HepG2 (cell line): ENCODE measurements around the gene GATM. TPM values are rescaled to one million over a fixed set of nuclear protein-coding genes. Genes with fewer than 3 reads are reported as not detected.
A peak's percentile ranks its signal among the peaks of the same experiment; 100 is the strongest.

Experiments used
- BHLHE40 ChIP-seq: IDR thresholded peaks from 2 replicates; pipeline ENCODE4 v1.6.1; 2011; ENCODE audit warnings: low read length, improper control_type of control experiment
- E2F2 ChIP-seq: sonication (generic); formaldehyde crosslinking; IDR thresholded peaks from 2 replicates; pipeline ENCODE4 v1.4.0; 2020; ENCODE audit warnings: missing genetic modification reagents, borderline replicate concordance
- HDAC2 ChIP-seq: sonication (generic); formaldehyde crosslinking; IDR thresholded peaks from 2 replicates; pipeline ENCODE4 v1.4.0; 2020; ENCODE audit warnings: missing genetic modification reagents
- MIXL1 ChIP-seq: IDR thresholded peaks from 2 replicates; pipeline ENCODE4 v1.6.1; 2016
- NCOA2 ChIP-seq: sonication (generic); formaldehyde crosslinking; IDR thresholded peaks from 2 replicates; pipeline ENCODE4 v1.8.0; 2022; ENCODE audit warnings: inconsistent platforms
- NFATC3 ChIP-seq: sonication (generic); formaldehyde crosslinking; IDR thresholded peaks from 2 replicates; pipeline ENCODE4 v1.5.1; 2020; ENCODE audit warnings: mild to moderate bottlenecking, missing genetic modification reagents
- NFKBIZ ChIP-seq: IDR thresholded peaks from 2 replicates; pipeline ENCODE4 v1.6.1; 2018; ENCODE audit warnings: missing genetic modification reagents, missing compliant biosample characterization
- RELA ChIP-seq: sonication (generic); formaldehyde crosslinking; IDR thresholded peaks from 2 replicates; pipeline ENCODE4 v1.4.0; 2020; ENCODE audit warnings: missing genetic modification reagents
- ZNF142 ChIP-seq: sonication (generic); formaldehyde crosslinking; IDR thresholded peaks from 2 replicates; pipeline ENCODE4 v1.4.0; 2020; ENCODE audit warnings: missing genetic modification reagents
- ZNF616 ChIP-seq: sonication (generic); formaldehyde crosslinking; IDR thresholded peaks from 2 replicates; pipeline ENCODE4 v1.5.0; 2020; ENCODE audit warnings: low read depth, mild to moderate bottlenecking, missing genetic modification reagents
- ZNF788 ChIP-seq: sonication (generic); formaldehyde crosslinking; IDR thresholded peaks from 2 replicates; pipeline ENCODE4 v1.5.0; 2020; ENCODE audit warnings: mild to moderate bottlenecking, missing genetic modification reagents, borderline replicate concordance
- polyA plus RNA-seq, 8 experiments: library from polyadenylated mRNA; depleted of rRNA in 3 of 8; stranded (reverse) in 7 of 8; unstranded in 1 of 8; fragments of >200 nt; fragmentation: Illumina TruSeq in 4 of 8; extraction: Trizol in 4 of 8; gene quantifications; 2 replicates each; pipeline versions ENCODE4 v1.2.1 to v1.2.3, GENCODE V29; 2011 to 2016; ENCODE audit warnings: low read depth in 4 of 8, missing spikeins in 1 of 8, mixed read lengths in 1 of 8; ENCODE audit not compliant: insufficient read depth in 1 of 8
- total RNA-seq, 5 experiments: library from RNA; depleted of rRNA; stranded (reverse); fragments of >200 nt; fragmentation: Illumina TruSeq; extraction: Trizol; gene quantifications; 2 replicates each; pipeline ENCODE4 v1.2.3, GENCODE V29; 2016; ENCODE audit warnings: low read depth in 1 of 5
- TF ChIP-seq, protein P1 (sequence below): sonication (generic); formaldehyde crosslinking; IDR thresholded peaks from 2 replicates; pipeline ENCODE4 v1.5.1; 2020; ENCODE audit warnings: missing genetic modification reagents, mild to moderate bottlenecking, borderline replicate concordance
- TF ChIP-seq, protein P2 (sequence below), 2 experiments: sonication (generic) in 1 of 2; formaldehyde crosslinking in 1 of 2; IDR thresholded peaks; 2 replicates each; pipeline versions ENCODE4 v1.5.1 to v1.6.1; 2011 to 2020; ENCODE audit warnings: borderline replicate concordance in 1 of 2, low read depth in 1 of 2, low read length in 1 of 2, mild to moderate bottlenecking in 1 of 2, missing genetic modification reagents in 1 of 2, moderate library complexity in 1 of 2

GATM gene
- total and polyA plus RNA-seq, 2 of the 13 experiments (the other 11 are each of a cell fraction or from before 2014, with no cell fraction given) = 2.1 to 16.8 TPM

DNA sequence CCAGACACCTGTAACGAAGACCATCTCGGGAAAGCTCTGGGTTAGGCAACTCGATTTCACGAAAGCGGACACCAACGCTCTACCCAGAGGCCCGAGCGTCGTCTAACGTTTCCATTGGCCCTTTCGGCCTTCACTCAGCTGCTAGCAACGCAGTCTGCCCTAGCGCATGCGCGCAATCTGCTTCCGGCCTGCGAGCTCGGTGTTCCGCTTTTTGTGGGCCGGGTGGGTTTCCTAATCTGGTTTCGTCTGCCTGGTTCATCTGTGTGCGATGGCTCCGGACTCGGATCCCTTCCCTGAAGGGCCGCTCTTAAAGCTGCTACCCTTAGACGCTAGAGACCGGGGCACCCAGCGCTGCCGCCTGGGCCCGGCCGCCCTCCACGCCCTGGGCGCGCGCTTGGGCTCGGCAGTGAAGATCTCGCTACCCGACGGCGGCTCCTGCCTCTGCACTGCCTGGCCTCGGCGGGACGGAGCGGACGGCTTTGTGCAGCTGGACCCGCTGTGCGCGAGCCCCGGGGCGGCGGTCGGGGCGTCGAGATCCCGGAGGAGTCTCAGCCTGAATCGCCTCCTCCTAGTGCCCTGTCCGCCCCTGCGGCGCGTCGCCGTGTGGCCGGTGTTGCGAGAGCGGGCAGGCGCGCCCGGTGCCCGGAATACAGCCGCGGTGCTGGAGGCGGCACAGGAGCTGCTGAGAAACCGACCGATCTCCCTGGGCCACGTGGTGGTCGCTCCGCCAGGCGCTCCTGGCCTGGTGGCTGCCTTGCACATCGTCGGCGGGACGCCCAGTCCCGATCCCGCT, 24.0 kb upstream of the GATM start (continued):
- TF ChIP-seq, protein P1, sequence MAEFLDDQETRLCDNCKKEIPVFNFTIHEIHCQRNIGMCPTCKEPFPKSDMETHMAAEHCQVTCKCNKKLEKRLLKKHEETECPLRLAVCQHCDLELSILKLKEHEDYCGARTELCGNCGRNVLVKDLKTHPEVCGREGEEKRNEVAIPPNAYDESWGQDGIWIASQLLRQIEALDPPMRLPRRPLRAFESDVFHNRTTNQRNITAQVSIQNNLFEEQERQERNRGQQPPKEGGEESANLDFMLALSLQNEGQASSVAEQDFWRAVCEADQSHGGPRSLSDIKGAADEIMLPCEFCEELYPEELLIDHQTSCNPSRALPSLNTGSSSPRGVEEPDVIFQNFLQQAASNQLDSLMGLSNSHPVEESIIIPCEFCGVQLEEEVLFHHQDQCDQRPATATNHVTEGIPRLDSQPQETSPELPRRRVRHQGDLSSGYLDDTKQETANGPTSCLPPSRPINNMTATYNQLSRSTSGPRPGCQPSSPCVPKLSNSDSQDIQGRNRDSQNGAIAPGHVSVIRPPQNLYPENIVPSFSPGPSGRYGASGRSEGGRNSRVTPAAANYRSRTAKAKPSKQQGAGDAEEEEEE (CRISPR knock-in tag) = no peak; the same call in 1 of the 2 replicates
- TF ChIP-seq ZNF142 (CRISPR knock-in tag) (no peak; the same call in 1 of the 2 replicates), MIXL1 (CRISPR knock-in tag) (0 out of 2 replicates have a peak, but pooled peaks have one; percentile 44), E2F2 (CRISPR knock-in tag) (peak; percentile 78; the same call in 1 of the 2 replicates), RELA (peak; percentile 25; the same call in 1 of the 2 replicates), NFATC3 (CRISPR knock-in tag) (no peak), ZNF616 (CRISPR knock-in tag) (no peak; the same call in 1 of the 2 replicates), HDAC2 (CRISPR knock-in tag) (peak; percentile 67), NFKBIZ (no peak), NCOA2 (CRISPR knock-in tag) (peak; percentile 40; the same call in 1 of the 2 replicates), BHLHE40 (no peak), ZNF788 (CRISPR knock-in tag) (peak; percentile 64; the same call in 1 of the 2 replicates)
- TF ChIP-seq, protein P2, sequence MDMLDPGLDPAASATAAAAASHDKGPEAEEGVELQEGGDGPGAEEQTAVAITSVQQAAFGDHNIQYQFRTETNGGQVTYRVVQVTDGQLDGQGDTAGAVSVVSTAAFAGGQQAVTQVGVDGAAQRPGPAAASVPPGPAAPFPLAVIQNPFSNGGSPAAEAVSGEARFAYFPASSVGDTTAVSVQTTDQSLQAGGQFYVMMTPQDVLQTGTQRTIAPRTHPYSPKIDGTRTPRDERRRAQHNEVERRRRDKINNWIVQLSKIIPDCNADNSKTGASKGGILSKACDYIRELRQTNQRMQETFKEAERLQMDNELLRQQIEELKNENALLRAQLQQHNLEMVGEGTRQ (IDR thresholded peaks at IDR 0.05; ENCODE audit: low read depth, low read length) = no peak
- TF ChIP-seq, protein P2 (CRISPR knock-in tag; IDR thresholded peaks at IDR 0.05; ENCODE audit: borderline replicate concordance) = no peak; the same call in 1 of the 2 replicates
